ENCODE results near the gene ANKS1A.
"Not testable (repeated sequence)": the region's sequence is repeated elsewhere in the genome, so short reads cannot be mapped to it uniquely, and the experiment has no call there.

The ANKS1A gene

DNA sequence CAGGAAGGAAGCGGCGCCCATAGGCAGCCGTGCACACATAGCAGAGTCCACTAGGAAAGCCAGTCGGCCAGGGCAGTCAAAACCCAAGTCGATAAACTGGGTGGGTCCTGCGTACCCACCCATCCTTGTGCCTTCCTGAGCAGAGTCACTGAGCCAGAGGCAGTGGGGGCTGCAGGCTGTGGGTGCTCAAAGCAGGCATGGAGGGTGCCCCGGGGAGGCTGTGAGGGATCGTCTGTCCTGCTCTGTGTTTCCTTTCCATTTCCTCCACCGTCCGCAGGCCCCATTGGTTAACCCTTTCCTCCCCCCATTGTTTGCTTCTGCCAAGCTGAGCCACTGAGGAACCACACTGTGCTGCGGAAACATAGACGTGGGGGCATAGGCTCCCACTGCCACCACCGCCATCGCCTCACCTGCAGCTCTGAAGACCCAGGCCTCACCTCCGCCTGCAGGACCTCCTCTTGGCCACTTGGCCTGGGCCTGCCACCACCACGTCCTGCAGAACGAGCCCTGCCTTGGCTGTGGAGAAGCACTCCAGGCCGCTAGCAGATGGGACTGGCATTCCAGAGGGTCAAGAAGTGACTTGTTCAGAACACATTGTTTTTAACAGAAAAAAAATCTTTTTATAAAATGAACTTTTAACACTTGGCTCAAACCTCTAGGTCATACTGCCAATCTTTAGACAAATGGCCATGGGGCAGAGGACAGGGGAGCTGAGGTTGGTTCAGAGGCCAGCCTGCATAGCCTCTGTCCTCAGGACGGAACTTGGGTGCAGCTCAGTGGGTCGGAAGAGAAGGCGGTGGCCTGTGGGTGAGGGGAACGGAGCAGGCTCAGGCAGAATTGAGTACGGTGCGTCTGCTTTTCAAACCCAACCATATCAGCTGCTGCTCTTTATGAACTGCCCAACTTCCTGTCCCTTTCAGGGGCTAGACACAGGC, 199.5 kb downstream of the ANKS1A start:
- no peak for DNase-seq

- DNase-seq, result no peak
These were observed 200.3 kb downstream of the ANKS1A start for GRCh38 chr6:35089216-35089934.

DNA sequence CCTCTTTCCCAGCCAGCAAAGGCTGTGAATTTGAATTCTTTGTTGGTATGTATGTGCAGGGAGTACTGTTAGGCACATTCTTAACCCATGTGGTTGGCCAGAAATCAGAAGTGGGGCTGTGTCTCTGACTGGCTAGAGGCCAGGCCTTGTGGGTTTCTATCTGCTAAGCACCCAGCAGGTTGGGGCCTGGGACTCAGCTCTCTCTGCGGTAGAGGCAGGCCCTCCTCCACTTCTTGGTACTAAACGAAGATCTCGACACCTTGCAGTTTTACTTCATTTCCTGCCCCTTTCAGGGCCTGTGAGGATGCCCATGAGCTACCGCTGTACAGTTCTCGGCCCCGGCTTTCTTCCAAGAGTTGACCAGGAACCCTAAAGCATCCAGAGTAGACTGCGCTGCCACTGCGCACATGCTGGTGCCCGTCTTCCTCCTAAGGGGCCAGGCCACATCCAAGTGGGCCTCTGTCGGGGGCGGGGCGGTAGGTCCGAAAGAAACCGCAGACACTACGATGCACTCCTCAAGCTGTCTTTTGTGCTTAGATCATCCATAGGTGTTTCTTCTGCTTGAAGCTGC, 201.0 kb downstream of the ANKS1A start:
- DNase-seq, result no peak

GRCh38 chr6:35090734-35091133, 201.7 kb downstream of the ANKS1A start:
- no peak for DNase-seq

GRCh38 chr6:35091346-35092083, 202.5 kb downstream of the ANKS1A start:
- DNase-seq, result no peak

- no peak for DNase-seq
These were observed 203.5 kb downstream of the ANKS1A start for GRCh38 chr6:35092362-35093117.

DNA sequence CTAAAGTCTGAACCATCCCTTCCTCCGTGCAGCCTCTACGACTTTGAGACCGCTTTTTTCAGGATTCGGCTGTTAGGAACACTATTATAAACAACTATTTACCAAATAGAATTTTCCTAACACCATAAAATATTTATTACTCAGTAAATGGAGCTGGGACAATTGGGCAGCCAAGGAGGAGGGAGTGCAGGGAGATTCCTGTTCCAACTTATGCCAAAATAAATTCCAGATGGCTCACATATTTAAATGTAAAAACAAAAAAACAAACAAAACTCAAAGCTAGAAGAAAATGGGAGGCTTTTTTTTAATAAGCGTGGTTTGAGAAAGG, 204.0 kb downstream of the ANKS1A start:
- no peak for DNase-seq

- no peak for DNase-seq
These were observed 204.7 kb downstream of the ANKS1A start for GRCh38 chr6:35093783-35094182.

GRCh38 chr6:35094183-35094582, 205.1 kb downstream of the ANKS1A start:
- DNase-seq, result no peak

DNA sequence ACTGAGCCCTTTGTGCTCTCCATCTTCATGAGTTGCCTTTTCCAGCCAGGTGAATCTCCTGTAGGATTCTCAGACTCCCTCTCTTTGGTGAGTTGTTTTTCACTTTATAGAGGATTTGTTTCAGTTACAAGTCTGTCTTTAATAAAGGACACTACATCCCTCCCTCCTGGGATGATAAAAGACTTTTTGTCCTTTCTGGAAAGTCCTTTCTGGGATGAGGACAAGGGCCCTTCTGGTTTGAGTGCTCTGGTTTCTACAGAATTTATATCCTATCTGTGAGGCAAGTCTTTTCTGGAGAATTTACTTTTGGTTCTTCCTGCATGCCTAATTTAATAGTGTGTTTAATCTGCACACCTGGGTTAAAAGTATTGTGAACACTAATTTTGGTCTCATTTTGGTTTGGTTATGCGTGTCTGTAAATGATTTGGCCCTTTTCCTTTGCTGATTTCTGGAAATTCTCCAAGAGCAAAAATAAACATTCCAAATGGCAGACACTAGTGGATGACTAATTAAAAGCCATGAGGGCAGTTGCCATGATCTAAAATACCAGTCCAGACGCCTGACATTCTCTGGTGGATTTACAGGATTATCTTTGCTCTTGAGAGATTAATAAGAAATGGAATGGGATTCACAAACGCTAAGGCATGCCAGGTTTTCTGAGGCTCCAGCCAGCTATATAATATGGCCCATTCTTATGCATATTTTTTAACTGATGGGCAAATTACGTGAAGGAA, 207.2 kb downstream of the ANKS1A start:
- DNase-seq, result no peak

- no peak for DNase-seq
These were observed 210.1 kb downstream of the ANKS1A start for GRCh38 chr6:35099116-35099515.

DNA sequence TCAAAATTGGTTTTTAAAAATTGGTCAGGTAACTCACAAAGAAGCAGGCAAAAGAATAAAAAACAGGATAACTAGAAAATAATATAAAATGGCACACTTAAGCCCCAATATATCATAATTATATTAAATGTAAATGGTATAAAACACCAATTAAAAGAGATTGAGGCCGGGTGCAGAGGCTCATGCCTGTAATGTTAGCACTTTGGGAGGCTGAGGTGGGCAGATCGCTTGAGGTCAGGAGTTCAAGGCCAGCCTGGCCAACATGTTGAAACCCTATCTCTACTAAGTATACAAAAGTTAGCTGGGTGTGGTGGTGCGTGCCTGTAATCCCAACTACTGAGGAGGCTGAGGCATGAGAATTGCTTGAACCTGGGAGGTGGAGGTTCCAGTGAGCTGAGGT, 216.0 kb downstream of the ANKS1A start:
- no peak for DNase-seq

DNA sequence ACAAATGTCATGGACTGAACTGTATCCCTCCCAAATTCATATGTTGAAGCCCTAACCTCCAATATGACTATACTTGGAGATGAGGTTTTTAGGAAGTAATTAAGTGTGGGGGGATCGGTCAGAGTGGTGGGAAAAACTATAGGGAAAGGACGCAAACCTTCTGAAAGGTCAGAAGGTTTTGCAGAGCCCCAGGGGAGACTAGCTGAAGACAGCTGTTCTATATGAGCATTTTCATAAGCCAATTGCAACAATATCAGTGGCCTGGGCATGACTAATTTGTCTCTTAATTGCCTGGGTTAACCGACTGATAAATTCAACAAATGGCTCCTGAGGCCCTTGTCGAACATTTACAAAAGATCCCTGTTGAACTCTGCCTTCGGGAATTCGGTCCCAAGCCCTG, 217.0 kb downstream of the ANKS1A start:
- DNase-seq, result not testable (repeated sequence)

DNA sequence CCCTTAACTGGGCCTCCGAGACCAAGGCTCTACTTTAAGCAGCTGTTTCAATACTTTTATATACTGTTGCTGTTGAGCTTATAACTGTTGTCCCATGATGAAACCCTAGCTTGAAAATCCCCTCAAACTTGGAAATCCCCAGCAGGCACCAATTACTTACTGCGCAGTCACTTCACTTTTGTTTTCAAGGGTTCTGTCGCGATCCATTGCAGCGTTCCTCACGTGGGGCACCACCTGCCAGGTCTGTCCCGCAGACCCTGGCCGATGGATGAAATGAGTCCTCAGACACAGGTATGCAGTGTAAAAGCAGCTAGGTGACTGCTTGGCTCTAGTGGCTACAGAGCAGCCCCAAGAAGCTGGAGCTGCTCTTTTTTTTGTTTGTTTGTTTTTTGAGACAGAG, 218.2 kb downstream of the ANKS1A start:
- DNase-seq, result not testable (repeated sequence)

- DNase-seq, result not testable (repeated sequence)
These were observed 218.7 kb downstream of the ANKS1A start for GRCh38 chr6:35107761-35108160.

DNA sequence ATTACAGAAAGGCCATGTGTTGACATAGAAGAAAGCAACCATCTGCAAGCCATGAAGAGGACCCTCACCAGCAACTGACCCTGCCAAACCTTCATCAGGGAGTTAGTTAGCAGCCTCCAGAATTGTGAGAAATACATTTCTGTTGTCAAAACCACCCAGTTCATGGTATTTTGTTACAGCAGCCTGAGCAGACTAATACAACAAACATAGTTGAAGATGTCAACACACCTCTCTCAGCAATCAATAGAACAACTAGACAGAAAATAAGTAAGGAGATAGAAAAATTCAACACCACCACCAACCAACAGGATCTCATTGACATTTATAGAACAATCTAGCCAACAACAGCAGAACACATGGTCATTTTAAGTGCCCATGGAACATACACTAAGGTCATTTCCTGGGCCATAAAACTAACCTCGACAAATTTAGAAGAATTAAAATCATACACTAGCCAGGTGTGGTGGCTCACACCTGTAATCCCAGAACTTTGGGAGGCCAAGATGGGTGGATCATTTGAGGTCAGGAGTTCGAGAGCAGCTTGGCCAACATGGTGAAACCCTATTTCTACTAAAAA, 219.3 kb downstream of the ANKS1A start:
- DNase-seq, result no peak

DNA sequence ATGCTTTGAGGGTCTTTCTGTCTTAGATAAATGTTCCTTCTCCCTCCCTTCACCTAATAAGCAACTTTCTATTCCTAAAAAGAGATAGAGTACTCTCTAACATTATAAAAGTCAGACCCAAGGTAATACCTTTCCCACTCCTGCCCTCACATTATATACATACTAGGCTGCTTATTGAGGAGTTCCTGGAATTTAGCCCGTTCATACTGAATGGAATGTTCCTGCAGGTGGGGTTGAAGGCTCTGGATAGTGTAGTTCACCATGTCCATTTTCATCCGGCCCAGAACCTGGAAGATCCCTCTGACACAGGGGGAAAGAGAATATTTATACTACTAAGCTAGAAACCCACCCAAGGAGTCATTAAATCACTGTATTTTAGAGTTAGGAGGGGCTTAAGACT, 231.7 kb downstream of the ANKS1A start:
- DNase-seq, result no peak

DNA sequence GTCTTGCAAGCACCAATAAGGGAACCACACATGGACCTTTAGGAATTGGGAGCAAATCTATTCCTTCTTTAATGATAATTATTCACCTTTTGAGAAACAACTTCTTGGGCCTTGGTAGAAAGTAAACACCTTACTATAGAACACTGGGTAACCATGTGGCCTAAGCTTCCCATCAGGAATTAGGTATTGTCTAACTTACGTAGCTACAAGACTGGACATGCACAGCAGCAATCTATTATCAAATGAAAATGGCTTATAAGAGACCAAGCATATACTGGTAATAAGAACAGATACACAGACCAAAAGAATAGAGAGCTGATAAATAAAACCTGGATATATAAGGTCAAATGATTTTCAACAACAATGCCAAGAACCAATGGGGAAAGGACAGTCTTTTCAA, 235.3 kb downstream of the ANKS1A start:
- no peak for DNase-seq

DNA sequence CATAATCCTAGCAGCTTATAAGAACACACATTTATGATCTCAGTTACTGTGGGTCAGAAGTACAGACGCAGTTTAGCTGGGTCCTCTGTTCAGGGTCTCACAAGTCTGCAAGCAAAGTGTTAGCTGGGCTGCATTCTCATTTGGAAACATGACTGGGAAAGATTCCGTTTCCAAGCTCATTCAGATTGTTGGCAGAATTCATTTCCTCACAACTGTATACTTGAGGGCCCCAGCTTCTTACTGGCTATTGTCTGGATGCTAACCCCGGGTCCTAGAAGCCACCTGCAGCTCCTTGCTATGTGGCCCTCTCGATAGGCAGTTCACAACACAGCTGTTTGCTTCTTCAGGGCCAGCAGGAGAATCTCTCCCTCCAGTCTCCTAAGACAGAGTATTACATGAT, 239.0 kb downstream of the ANKS1A start:
- DNase-seq, result no peak

DNA sequence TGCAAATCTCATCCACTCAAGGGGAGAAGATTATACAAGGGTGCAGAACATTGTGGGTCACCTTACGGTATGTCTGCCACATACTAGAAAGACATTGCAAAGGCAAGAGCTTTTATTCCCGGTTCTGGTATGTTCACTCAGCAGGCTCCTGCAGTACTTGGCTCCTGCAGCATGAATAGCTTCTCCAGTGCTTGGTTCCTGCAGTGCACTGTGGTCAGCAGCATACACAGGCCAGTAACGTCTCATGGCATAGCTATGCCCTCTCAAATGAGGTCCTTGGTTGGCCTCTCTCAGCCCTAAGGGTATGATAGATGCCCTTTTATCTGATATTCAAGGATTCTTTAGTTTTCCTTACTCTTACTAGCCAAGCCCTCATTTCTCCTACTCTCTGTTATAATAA, 239.4 kb downstream of the ANKS1A start:
- no peak for DNase-seq

- DNase-seq, result no peak
These were observed 247.1 kb downstream of the ANKS1A start for GRCh38 chr6:35136185-35136584.
